ENCODE measurements around the gene TENM4. TPM values are rescaled to one million over a fixed set of nuclear protein-coding genes. Genes with fewer than 3 reads are reported as not detected.

TENM4 gene
- total RNA-seq, 1 experiment from 2014 or later = 0.39 TPM

- H3K36me3 ChIP-seq (ENCODE audit: control insufficient read depth, insufficient read depth, low read length) = no peaks in the 10 kb centered on the region
- in situ Hi-C loops (cut with HindIII; ENCODE audit: low pct_unique_long_range_greater_than_20kb, low sequenced_read_pairs) = no loop called here
- CTCF ChIA-PET = no interaction called here
- H3K27me3 ChIP-seq (ENCODE audit: control insufficient read depth, insufficient read depth, low read length) = no peaks in the 10 kb centered on the region
- TF ChIP-seq POLR2AphosphoS5 (IDR thresholded peaks at IDR 0.05; ENCODE audit: low read depth, low read length) (no peak), SIN3A (IDR thresholded peaks at IDR 0.05; ENCODE audit: borderline replicate concordance, insufficient read depth, low read depth, low read length) (no peak), REST (IDR thresholded peaks at IDR 0.05; ENCODE audit: insufficient read depth in 1 of 2, low read depth in 2 of 2, low read length in 1 of 2) (no peak), CTCF (IDR thresholded peaks at IDR 0.05) (no peak), TCF7L2 (IDR thresholded peaks at IDR 0.05; ENCODE audit: low read depth, low read length) (no peak)
- H3K4me1 ChIP-seq (ENCODE audit: control insufficient read depth, insufficient read depth, low read length) = no peaks in the 10 kb centered on the region
- no peak for DNase-seq (ENCODE audit: low read depth, low spot score)
- H3K9me3 ChIP-seq (ENCODE audit: control insufficient read depth, insufficient read depth, low read depth, low read length) = no peaks in the 10 kb centered on the region
- no peak overlapping the region for H3K27ac ChIP-seq (ENCODE audit: low read length)
- ATAC-seq = no peak
- no peak overlapping the region for H3K4me3 ChIP-seq (ENCODE audit: low read depth in 2 of 2, low read length in 2 of 2)
- intact Hi-C loops (cut with micrococcal nuclease; ENCODE audit: unreplicated experiment) = no loop called here
- no TSS peak for BruUV-seq (replicated peaks)
- POLR2A ChIA-PET = no interaction called here
Observed at GRCh38 chr11:79070518-79070917, 370.3 kb downstream of the TENM4 start.

- no peak for TF ChIP-seq SIN3A (IDR thresholded peaks at IDR 0.05; ENCODE audit: borderline replicate concordance, insufficient read depth, low read depth, low read length)
- no peak for TF ChIP-seq CTCF (IDR thresholded peaks at IDR 0.05)
- no peak for TF ChIP-seq TCF7L2 (IDR thresholded peaks at IDR 0.05; ENCODE audit: low read depth, low read length)
- no peaks in the 10 kb centered on the region for H3K9me3 ChIP-seq (ENCODE audit: control insufficient read depth, insufficient read depth, low read depth, low read length)
- no peak overlapping the region for H3K4me3 ChIP-seq (ENCODE audit: low read depth in 2 of 2, low read length in 2 of 2)
- H3K27ac ChIP-seq (ENCODE audit: low read length) = no peak overlapping the region
- DNase-seq (ENCODE audit: low read depth, low spot score) (no peak), ATAC-seq (no peak)
- BruUV-seq (replicated peaks) = no TSS peak
- in situ Hi-C loops (cut with HindIII; ENCODE audit: low pct_unique_long_range_greater_than_20kb, low sequenced_read_pairs) (no loop called here), intact Hi-C loops (cut with micrococcal nuclease; ENCODE audit: unreplicated experiment) (no loop called here)
- H3K36me3 ChIP-seq (ENCODE audit: control insufficient read depth, insufficient read depth, low read length) = no peaks in the 10 kb centered on the region
- CTCF ChIA-PET = no interaction called here
- no peaks in the 10 kb centered on the region for H3K4me1 ChIP-seq (ENCODE audit: control insufficient read depth, insufficient read depth, low read length)
- POLR2A ChIA-PET = no interaction called here
- no peaks in the 10 kb centered on the region for H3K27me3 ChIP-seq (ENCODE audit: control insufficient read depth, insufficient read depth, low read length)
Observed at GRCh38 chr11:79069504-79069903, 371.3 kb downstream of the TENM4 start.
